Neutrophil (primary cell): ENCODE results near the gene TEF.

Experiments used
- H3K27ac ChIP-seq: fragments of 200-600 bp; sonication (generic); 2 replicates; pipeline ENCODE4 v1.5.1; 2016; ENCODE audit warnings: mild to moderate bottlenecking, moderate library complexity
- H3K27me3 ChIP-seq: fragments of 200-600 bp; sonication (generic); 2 replicates; pipeline ENCODE4 v1.6.0; 2016; ENCODE audit warnings: mild to moderate bottlenecking
- H3K36me3 ChIP-seq: fragments of 200-600 bp; sonication (generic); 2 replicates; pipeline ENCODE4 v1.5.1; 2017
- H3K4me1 ChIP-seq, 2 experiments: fragments of 200-600 bp in 1 of 2; sonication (generic) in 1 of 2; 1 replicate in 1 of 2; 2 replicates in 1 of 2; pipeline versions ENCODE4 v1.5.1 to v1.6.1; 2013 to 2016; ENCODE audit warnings: low read depth in 1 of 2, low read length in 1 of 2, mild to moderate bottlenecking in 1 of 2, moderate library complexity in 1 of 2; ENCODE audit not compliant: control insufficient read depth in 1 of 2, insufficient read depth in 1 of 2
- H3K4me3 ChIP-seq, 2 experiments: fragments of 200-600 bp in 1 of 2; sonication (generic) in 1 of 2; 1 replicate in 1 of 2; 2 replicates in 1 of 2; pipeline ENCODE4 v1.5.1; 2013 to 2016; ENCODE audit warnings: low read depth in 1 of 2, low read length in 1 of 2, mild to moderate bottlenecking in 1 of 2, moderate library complexity in 1 of 2
- H3K9me3 ChIP-seq: fragments of 200-600 bp; sonication (generic); 2 replicates; pipeline ENCODE4 v1.5.1; 2016
- CTCF ChIP-seq: fragments of 200-600 bp; sonication (generic); IDR thresholded peaks from 2 replicates; pipeline ENCODE4 v1.5.1; 2016; ENCODE audit warnings: antibody characterized with exemption

TEF gene

DNA sequence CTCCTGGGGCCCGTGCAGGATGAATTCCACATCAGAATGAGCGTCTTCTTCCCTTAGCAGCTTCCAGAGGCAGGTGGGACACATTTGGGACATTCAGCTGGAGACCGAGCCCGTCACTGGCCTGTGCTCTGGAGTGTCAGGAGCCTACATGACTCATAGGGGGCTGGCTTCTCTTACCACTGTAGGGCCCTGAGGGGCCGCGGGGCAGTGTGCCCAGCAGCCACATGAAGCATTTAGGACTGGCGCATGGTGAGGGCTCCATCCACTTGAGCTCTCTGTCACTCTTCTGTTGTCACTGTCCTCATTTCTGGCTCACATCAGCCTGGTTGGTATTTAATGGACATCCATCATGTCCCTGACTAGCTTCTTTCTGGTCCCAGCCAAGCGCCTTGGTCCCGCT is 38.0 kb upstream of the TEF start:
- H3K27me3 ChIP-seq = no peaks in the 10 kb centered on the region
- no peak for TF ChIP-seq CTCF
- H3K36me3 ChIP-seq = peaks cover 93% of the 10 kb centered on the region
- no peaks in the 10 kb centered on the region for H3K4me1 ChIP-seq
- H3K9me3 ChIP-seq = no peaks in the 10 kb centered on the region
- no peak overlapping the region for H3K27ac ChIP-seq
- H3K4me3 ChIP-seq = no peak overlapping the region

DNA sequence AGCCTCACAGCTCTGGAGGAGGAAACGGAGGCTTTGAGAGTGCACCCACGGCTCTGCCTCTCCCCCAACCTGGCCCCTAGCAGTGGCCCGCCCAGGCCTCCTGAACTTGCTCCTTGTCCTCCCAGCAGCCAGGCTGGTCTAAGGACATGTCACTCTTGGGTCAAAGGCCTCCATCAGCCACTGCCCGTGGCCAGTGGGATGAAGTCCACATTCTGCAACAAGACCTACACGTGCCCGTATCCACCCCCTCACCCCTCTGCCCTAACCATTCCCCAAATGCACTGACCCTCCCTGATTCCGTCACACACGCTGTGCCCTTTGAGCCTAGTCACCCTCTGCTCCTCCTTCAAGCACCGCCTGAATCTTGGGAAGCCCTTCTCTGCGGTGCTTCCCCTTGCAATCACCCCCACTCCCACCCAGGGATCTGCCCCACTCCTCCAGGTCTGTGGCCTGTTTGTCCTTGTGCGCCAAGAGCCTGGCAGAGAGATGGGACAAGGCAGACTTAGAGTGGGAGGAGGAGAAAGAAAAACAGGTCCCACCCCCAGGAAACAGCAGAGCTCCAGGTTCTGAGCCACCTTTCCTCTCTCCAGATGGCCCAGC is 37.5 kb upstream of the TEF start:
- no peak for TF ChIP-seq CTCF
- Histone ChIP-seq H3K9me3 (no peaks in the 10 kb centered on the region), H3K36me3 (peaks cover 93% of the 10 kb centered on the region), H3K4me1 (no peaks in the 10 kb centered on the region), H3K27me3 (no peaks in the 10 kb centered on the region), H3K27ac (no peak overlapping the region), H3K4me3 (no peak overlapping the region)

GRCh38 chr22:41345807-41346335 is 35.9 kb upstream of the TEF start:
- H3K27me3 ChIP-seq = no peaks in the 10 kb centered on the region
- H3K4me1 ChIP-seq = no peaks in the 10 kb centered on the region
- no peak for TF ChIP-seq CTCF
- H3K4me3 ChIP-seq = no peak overlapping the region
- H3K27ac ChIP-seq = no peak overlapping the region
- H3K9me3 ChIP-seq = no peaks in the 10 kb centered on the region
- peaks cover 94% of the 10 kb centered on the region for H3K36me3 ChIP-seq

- Histone ChIP-seq H3K4me3 (no peak overlapping the region), H3K36me3 (peaks cover 99% of the 10 kb centered on the region), H3K4me1 (no peaks in the 10 kb centered on the region), H3K27ac (no peak overlapping the region), H3K9me3 (no peaks in the 10 kb centered on the region), H3K27me3 (no peaks in the 10 kb centered on the region)
- no peak for TF ChIP-seq CTCF
These were observed 34.5 kb upstream of the TEF start for GRCh38 chr22:41347066-41347859.

- TF ChIP-seq CTCF = no peak
- Histone ChIP-seq H3K27ac (no peak overlapping the region), H3K36me3 (peaks cover 99% of the 10 kb centered on the region)
These were observed 32.7 kb upstream of the TEF start for GRCh38 chr22:41348964-41349484.

More at GRCh38 chr22:41348964-41349484, 32.7 kb upstream of the TEF start:
- no peaks in the 10 kb centered on the region for H3K9me3 ChIP-seq
- no peaks in the 10 kb centered on the region for H3K4me1 ChIP-seq
- H3K27me3 ChIP-seq = no peaks in the 10 kb centered on the region
- H3K4me3 ChIP-seq = no peak overlapping the region
